Endothelial cell of umbilical vein (primary cell): ENCODE results near the gene SEC31A. TPM values are rescaled to one million over a fixed set of nuclear protein-coding genes. Genes with fewer than 3 reads are reported as not detected.

Experiments
- BruUV-seq: library from RNA; stranded (reverse); fragments of 400-500 nt; replicated peaks from 2 replicates; lab custom pipeline; 2021; lab: Mats Ljungman, UMichigan
- CTCF ChIA-PET: fragments of 300-600, 350-600 bp; sonication (Branson Sonifier 250); formaldehyde crosslinking; loops from one replicate; lab custom pipeline; 2021; ENCODE audit warnings: antibody characterized with exemption, inconsistent platforms; lab: Charles Lee
- POLR2A ChIA-PET: fragments of 300-600, 350-600 bp; sonication (Branson Sonifier 250); formaldehyde crosslinking; loops from one replicate; lab custom pipeline; 2021; ENCODE audit warnings: antibody characterized with exemption, inconsistent platforms; lab: Charles Lee
- DNase-seq: peaks from one replicate; pipeline ENCODE4 v3.0.0-alpha.2; 2011; ENCODE audit warnings: low read depth, low spot score
- FAIRE-seq: peaks from 2 replicates; lab custom pipeline; 2011; peaks lifted over from hg19 to GRCh38; lab: Jason Lieb, UNC
- H2AFZ ChIP-seq: 2 replicates; pipeline ENCODE4 v1.6.0; 2012; ENCODE audit warnings: low read depth, low read length, control low read depth, inconsistent platforms
- H3K27ac ChIP-seq: 2 replicates; pipeline ENCODE4 v1.5.1; 2011; ENCODE audit warnings: low read depth, mild to moderate bottlenecking, control low read depth, low read length, moderate library complexity; ENCODE audit not compliant: insufficient read depth
- H3K27me3 ChIP-seq, 2 experiments: 2 replicates each; pipeline versions ENCODE4 v1.6.0 to v1.6.1; 2011; ENCODE audit warnings: low read length in 2 of 2, mixed read lengths in 1 of 2; ENCODE audit not compliant: control insufficient read depth in 2 of 2, insufficient read depth in 2 of 2
- H3K36me3 ChIP-seq, 2 experiments: 2 replicates in 1 of 2; 3 replicates in 1 of 2; pipeline ENCODE4 v1.5.1; 2011; ENCODE audit warnings: low read length in 2 of 2, mild to moderate bottlenecking in 1 of 2, moderate library complexity in 1 of 2; ENCODE audit not compliant: control insufficient read depth in 2 of 2, insufficient read depth in 2 of 2; ENCODE audit errors: extremely low read depth in 1 of 2
- H3K4me1 ChIP-seq: 3 replicates; pipeline ENCODE4 v1.5.1; 2011; ENCODE audit warnings: mild to moderate bottlenecking, low read length; ENCODE audit not compliant: control insufficient read depth, insufficient read depth; ENCODE audit errors: extremely low read depth
- H3K4me2 ChIP-seq: 2 replicates; pipeline ENCODE4 v1.6.1; 2011; ENCODE audit warnings: low read length, control low read depth, mixed read lengths; ENCODE audit not compliant: insufficient read depth
- H3K4me3 ChIP-seq, 3 experiments: fragments of 200-600 bp in 1 of 3; sonication (generic), shearing (Covaris generic) in 1 of 3; replicated peaks in 1 of 3; 2 replicates each; pipeline ENCODE4 v1.5.1; 2011 to 2016; ENCODE audit warnings: control low read depth in 3 of 3, low read length in 3 of 3, mild to moderate bottlenecking in 2 of 3, inconsistent platforms in 1 of 3, low read depth in 1 of 3, moderate library complexity in 1 of 3; ENCODE audit not compliant: insufficient read depth in 1 of 3
- H3K79me2 ChIP-seq: 2 replicates; pipeline ENCODE4 v1.6.0; 2012; ENCODE audit warnings: low read length, inconsistent platforms; ENCODE audit not compliant: control insufficient read depth, insufficient read depth
- H3K9ac ChIP-seq: replicated peaks from 2 replicates; pipeline ENCODE3; 2011; ENCODE audit warnings: low read length, control low read depth; ENCODE audit not compliant: insufficient read depth; ENCODE audit errors: extremely low read depth
- H3K9me1 ChIP-seq: replicated peaks from 3 replicates; pipeline ENCODE4 v1.6.0; 2011; ENCODE audit warnings: mild to moderate bottlenecking, low read length; ENCODE audit not compliant: control insufficient read depth, insufficient read depth; ENCODE audit errors: extremely low read depth
- H3K9me3 ChIP-seq: replicated peaks from 2 replicates; pipeline ENCODE4 v1.5.1; 2012; ENCODE audit warnings: low read length, inconsistent platforms; ENCODE audit not compliant: control insufficient read depth, insufficient read depth
- H4K20me1 ChIP-seq: replicated peaks from 2 replicates; pipeline ENCODE3; 2011; ENCODE audit warnings: mild to moderate bottlenecking, low read length; ENCODE audit not compliant: control insufficient read depth, insufficient read depth; ENCODE audit errors: extremely low read depth
- EZH2 ChIP-seq: IDR thresholded peaks from 2 replicates; pipeline ENCODE4 v1.6.1; 2012; ENCODE audit warnings: borderline replicate concordance, low read depth, mild to moderate bottlenecking, moderate library complexity, low read length, inconsistent platforms; ENCODE audit not compliant: severe bottlenecking
- FOS ChIP-seq: IDR thresholded peaks from 2 replicates; pipeline ENCODE4 v1.6.1; 2011; ENCODE audit warnings: mild to moderate bottlenecking, low read length, moderate library complexity, borderline replicate concordance; ENCODE audit not compliant: insufficient read depth
- GATA2 ChIP-seq: IDR thresholded peaks from 2 replicates; pipeline ENCODE4 v1.7.0; 2011; ENCODE audit warnings: low read depth, mild to moderate bottlenecking, moderate library complexity, mixed read lengths, low read length; ENCODE audit not compliant: insufficient read length, insufficient read depth
- JUN ChIP-seq: IDR thresholded peaks from 2 replicates; pipeline ENCODE4 v1.6.1; 2011; ENCODE audit warnings: borderline replicate concordance, low read depth; ENCODE audit not compliant: insufficient read length, insufficient read depth
- MYC ChIP-seq: IDR thresholded peaks from one replicate; pipeline ENCODE4 v1.6.1; 2011; ENCODE audit warnings: mild to moderate bottlenecking, low read depth, low read length
- POLR2A ChIP-seq: IDR thresholded peaks from 2 replicates; pipeline ENCODE4 v1.6.1; 2012; ENCODE audit warnings: low read depth, mild to moderate bottlenecking, control low read depth, low read length
- POLR2AphosphoS5 ChIP-seq: IDR thresholded peaks from 2 replicates; pipeline ENCODE4 v1.6.1; 2012; ENCODE audit warnings: low read depth, mild to moderate bottlenecking, control low read depth, low read length, moderate library complexity; ENCODE audit not compliant: insufficient read depth
- dilution Hi-C: fragments of 300-500 bp; cut with MboI; formaldehyde crosslinking; loops from one replicate; pipeline ENCODE4 v1.15.0; 2019; ENCODE audit warnings: low sequenced_read_pairs; ENCODE audit not compliant: extremely low pct_ligation_motif_present
- intact Hi-C: fragments of 100-400 bp; cut with micrococcal nuclease; formaldehyde crosslinking; loops from one replicate; pipeline ENCODE4 v1.10.0; 2022
- polyA plus RNA-seq, 4 experiments: library from polyadenylated mRNA; depleted of rRNA in 3 of 4; stranded (reverse) in 3 of 4; unstranded in 1 of 4; fragments of >200 nt; gene quantifications; 2 replicates each; pipeline versions ENCODE4 v1.2.1 to v1.2.3, GENCODE V29; 2011 to 2012; ENCODE audit warnings: missing spikeins in 1 of 4
- total RNA-seq: library from RNA; stranded (reverse); gene quantifications from 2 replicates; pipeline ENCODE4 v1.2.3, GENCODE V29; 2021
- TF ChIP-seq, protein P1 (sequence below): IDR thresholded peaks from 2 replicates; pipeline ENCODE4 v1.6.1; 2011; ENCODE audit not compliant: insufficient read depth, insufficient read length
- TF ChIP-seq, protein P2 (sequence below), 2 donors: IDR thresholded peaks; 1 replicate in 1 of 2; 2 replicates in 1 of 2; pipeline ENCODE4 v1.5.1; 2011; ENCODE audit warnings: low read length in 2 of 2, mild to moderate bottlenecking in 2 of 2, moderate library complexity in 2 of 2, control low read depth in 1 of 2, inconsistent platforms in 1 of 2, low read depth in 1 of 2; ENCODE audit not compliant: insufficient read depth in 1 of 2; ENCODE audit errors: extremely low read depth in 1 of 2

The SEC31A gene
- total and polyA plus RNA-seq, 2 donors (not counting 3 experiments of a cell fraction or from before 2014, with no cell fraction given) = 226 to 301 TPM

DNA sequence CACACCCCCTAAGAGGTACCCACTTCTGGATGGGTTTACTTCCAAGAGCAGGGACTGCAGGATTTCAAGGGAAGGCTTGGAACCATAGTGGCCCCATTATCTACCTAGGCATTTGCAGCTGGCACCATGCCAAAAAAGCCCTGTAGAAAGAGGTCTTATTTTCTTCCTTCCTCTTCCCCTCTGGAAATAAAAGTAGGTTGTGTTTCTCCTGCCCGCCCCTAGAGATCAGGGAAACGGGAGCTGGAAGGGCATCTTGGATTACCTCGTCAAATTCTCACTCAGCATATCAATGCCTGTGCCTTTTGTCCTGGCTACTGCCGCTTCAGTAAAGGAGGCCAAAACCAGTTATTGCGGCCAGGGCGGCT is 93.9 kb downstream of the SEC31A start:
- H3K9ac ChIP-seq = peak overlapping the region; percentile 62
- peak; percentile 44 for DNase-seq
- CTCF ChIA-PET = interaction anchor here (1.0 to 7.5 kb wide), 5 partner anchors 12 to 335 kb away, joined by 3 to 106 read pairs (median 6); no protein-coding TSS in a partner anchor
- peaks cover 30% of the 10 kb centered on the region for H3K79me2 ChIP-seq
- H3K27me3 ChIP-seq = no peaks in the 10 kb centered on the region
- peak overlapping the region; percentile 79 to 91 (median 82) for H3K4me3 ChIP-seq
- TF ChIP-seq POLR2A (no peak), EZH2 (no peak)
- TF ChIP-seq, protein P1, sequence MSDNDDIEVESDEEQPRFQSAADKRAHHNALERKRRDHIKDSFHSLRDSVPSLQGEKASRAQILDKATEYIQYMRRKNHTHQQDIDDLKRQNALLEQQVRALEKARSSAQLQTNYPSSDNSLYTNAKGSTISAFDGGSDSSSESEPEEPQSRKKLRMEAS = no peak
- POLR2A ChIA-PET = interaction anchor here (0.6 to 1.2 kb wide), 2 partner anchors 10 to 334 kb away, joined by 5 to 6 read pairs; no protein-coding TSS in a partner anchor
- BruUV-seq = no TSS peak
- H4K20me1 ChIP-seq = no peaks in the 10 kb centered on the region
- no peak for FAIRE-seq
- H3K4me2 ChIP-seq = peak overlapping the region; percentile 59
- H3K27ac ChIP-seq = no peak overlapping the region
- H3K9me1 ChIP-seq = no peaks in the 10 kb centered on the region
- peaks cover 0 to 2% of the 10 kb centered on the region in 2 experiments for H3K36me3 ChIP-seq
- no peaks in the 10 kb centered on the region for H3K9me3 ChIP-seq
- intact Hi-C loops = loop anchor here (10.0 kb wide), 1 partner anchor 458 kb away; no protein-coding TSS in a partner anchor
- dilution Hi-C loops = no loop called here
- H2AFZ ChIP-seq = no peak overlapping the region
- peaks cover 25% of the 10 kb centered on the region for H3K4me1 ChIP-seq

DNA sequence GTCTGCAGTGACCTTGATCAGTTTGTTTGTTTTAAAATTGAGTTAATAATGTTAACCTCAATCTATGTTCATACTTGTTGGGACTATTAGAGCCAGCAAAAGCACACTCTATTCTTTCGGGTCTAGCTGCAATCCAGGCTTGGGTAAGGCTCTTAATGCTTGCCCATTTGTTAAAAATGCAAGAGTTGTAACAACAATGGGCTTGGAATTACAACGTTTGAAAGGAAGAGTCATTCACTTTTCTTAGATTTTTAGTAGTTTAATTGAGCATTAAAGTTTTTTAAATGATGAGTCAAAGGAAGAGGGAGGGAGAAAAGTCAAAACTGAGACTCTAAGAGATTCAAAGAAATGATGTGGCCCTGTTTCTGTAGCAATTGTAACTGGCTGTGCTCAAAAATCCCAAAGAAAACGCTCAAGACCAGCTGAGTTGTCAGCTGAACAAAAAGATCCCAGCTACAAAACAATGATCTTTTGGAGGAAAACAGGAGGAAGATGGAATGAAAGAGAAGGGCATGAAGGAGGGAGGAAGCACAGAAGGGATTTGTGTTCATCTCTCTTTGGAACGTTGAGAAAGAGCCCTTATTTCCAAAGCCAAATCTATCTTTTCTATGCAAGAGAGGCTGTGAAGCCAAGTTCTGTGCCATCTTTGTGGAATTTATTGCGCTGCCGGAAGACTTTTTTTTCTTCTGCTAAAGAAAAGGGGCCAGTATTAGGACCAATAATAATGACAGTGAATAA is 97.9 kb downstream of the SEC31A start:
- Histone ChIP-seq H2AFZ (no peak overlapping the region), H3K4me2 (no peak overlapping the region), H3K27ac (no peak overlapping the region), H4K20me1 (no peaks in the 10 kb centered on the region), H3K9ac (no peak overlapping the region), H3K79me2 (peaks cover 34% of the 10 kb centered on the region), H3K4me1 (peaks cover 23% of the 10 kb centered on the region), H3K27me3 (no peaks in the 10 kb centered on the region), H3K9me3 (no peaks in the 10 kb centered on the region), H3K9me1 (no peaks in the 10 kb centered on the region), H3K36me3 (peaks cover 0 to 2% of the 10 kb centered on the region in 2 experiments), H3K4me3 (no peak overlapping the region)
- TF ChIP-seq, protein P2, sequence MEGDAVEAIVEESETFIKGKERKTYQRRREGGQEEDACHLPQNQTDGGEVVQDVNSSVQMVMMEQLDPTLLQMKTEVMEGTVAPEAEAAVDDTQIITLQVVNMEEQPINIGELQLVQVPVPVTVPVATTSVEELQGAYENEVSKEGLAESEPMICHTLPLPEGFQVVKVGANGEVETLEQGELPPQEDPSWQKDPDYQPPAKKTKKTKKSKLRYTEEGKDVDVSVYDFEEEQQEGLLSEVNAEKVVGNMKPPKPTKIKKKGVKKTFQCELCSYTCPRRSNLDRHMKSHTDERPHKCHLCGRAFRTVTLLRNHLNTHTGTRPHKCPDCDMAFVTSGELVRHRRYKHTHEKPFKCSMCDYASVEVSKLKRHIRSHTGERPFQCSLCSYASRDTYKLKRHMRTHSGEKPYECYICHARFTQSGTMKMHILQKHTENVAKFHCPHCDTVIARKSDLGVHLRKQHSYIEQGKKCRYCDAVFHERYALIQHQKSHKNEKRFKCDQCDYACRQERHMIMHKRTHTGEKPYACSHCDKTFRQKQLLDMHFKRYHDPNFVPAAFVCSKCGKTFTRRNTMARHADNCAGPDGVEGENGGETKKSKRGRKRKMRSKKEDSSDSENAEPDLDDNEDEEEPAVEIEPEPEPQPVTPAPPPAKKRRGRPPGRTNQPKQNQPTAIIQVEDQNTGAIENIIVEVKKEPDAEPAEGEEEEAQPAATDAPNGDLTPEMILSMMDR (IDR thresholded peaks at IDR 0.05; ENCODE audit: extremely low read depth in 1 of 2, insufficient read depth in 1 of 2, low read depth in 1 of 2, low read length in 2 of 2) = no peak
- TF ChIP-seq GATA2 = no peak
- no peak for TF ChIP-seq EZH2
- no peak for TF ChIP-seq FOS
- no peak for TF ChIP-seq POLR2AphosphoS5
- TF ChIP-seq MYC = no peak
- TF ChIP-seq JUN = no peak
- TF ChIP-seq, protein P1 = no peak
- TF ChIP-seq POLR2A = no peak
- DNase-seq (no peak), FAIRE-seq (peak; percentile 21)
- intact Hi-C loops = loop anchor here (10.0 kb wide), 1 partner anchor 462 kb away; no protein-coding TSS in a partner anchor
- ChIA-PET POLR2A (no interaction called here), CTCF (interaction anchor here (0.8 kb wide), 1 partner anchor 10 kb away, joined by 3 read pairs; no protein-coding TSS in a partner anchor)
- dilution Hi-C loops = no loop called here
- no TSS peak for BruUV-seq
